Skeletal muscle satellite cell (primary cell): Measurements from ENCODE around the gene CNPPD1.

Experiments
- H3K27me3 ChIP-seq: 2 replicates; pipeline ENCODE4 v1.7.0; 2013; ENCODE audit warnings: low read length; ENCODE audit not compliant: control insufficient read depth, insufficient read depth
- H3K36me3 ChIP-seq: 2 replicates; pipeline ENCODE4 v1.7.0; 2013; ENCODE audit warnings: mild to moderate bottlenecking, control low read depth, low read length; ENCODE audit not compliant: insufficient read depth
- H3K4me1 ChIP-seq: 2 replicates; pipeline ENCODE4 v1.7.0; 2013; ENCODE audit warnings: low read length; ENCODE audit not compliant: control insufficient read depth, insufficient read depth
- H3K4me2 ChIP-seq: 2 replicates; pipeline ENCODE4 v1.7.0; 2013; ENCODE audit warnings: mild to moderate bottlenecking, low read length
- H3K4me3 ChIP-seq: 2 replicates; pipeline ENCODE4 v1.7.0; 2013; ENCODE audit warnings: low read length
- H3K9ac ChIP-seq: 2 replicates; pipeline ENCODE4 v1.7.0; 2013; ENCODE audit warnings: mild to moderate bottlenecking, low read depth, low read length, moderate library complexity
- H3K9me3 ChIP-seq: replicated peaks from 2 replicates; pipeline ENCODE4 v1.7.0; 2013; ENCODE audit warnings: mild to moderate bottlenecking, control low read depth, low read length

CNPPD1 gene

DNA sequence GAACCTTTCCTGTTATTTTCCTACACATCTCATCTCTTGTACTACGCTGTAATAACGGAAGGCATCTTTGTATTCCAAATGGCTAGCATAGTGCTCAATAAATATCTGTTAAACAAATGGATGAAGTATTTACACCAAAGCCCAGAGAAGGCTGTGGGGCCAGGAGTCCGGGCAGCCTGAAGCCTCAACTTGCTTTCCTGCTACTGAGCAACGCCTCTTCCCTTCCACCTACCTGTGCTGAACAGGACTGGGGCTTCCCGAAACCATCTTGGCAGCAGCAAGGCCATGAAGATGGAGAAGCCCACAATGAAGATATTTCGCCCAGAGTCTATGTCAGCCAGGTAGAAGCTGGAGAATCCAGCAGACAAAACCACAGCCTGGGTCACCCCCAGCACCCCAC is 13.6 kb downstream of the CNPPD1 start:
- H3K4me1 ChIP-seq, result peaks cover 19% of the 10 kb centered on the region

DNA sequence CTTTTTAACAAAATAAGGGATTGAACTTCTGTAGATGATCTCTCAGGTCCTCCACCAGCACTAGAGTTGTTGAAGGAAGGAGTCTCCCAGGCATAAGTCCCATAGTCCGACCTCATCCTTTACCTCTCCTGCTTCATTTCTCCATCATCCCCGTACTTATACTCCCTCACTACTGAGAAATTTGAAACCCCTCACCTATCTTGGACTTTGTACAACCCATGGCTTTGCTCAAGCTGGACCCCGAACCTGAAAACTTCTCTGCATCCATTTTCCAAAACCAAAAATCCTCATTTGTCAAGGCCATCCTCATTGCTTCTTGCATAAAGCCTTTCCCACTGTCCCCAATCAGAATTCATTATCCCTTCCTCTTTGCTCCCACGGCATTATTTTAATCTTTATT is 15.6 kb downstream of the CNPPD1 start:
- H3K9me3 ChIP-seq, result no peaks in the 10 kb centered on the region
- peaks cover 19% of the 10 kb centered on the region for H3K4me1 ChIP-seq
- H3K27me3 ChIP-seq, result no peaks in the 10 kb centered on the region
- H3K9ac ChIP-seq, result peak overlapping the region; percentile 85
- peaks cover 5% of the 10 kb centered on the region for H3K36me3 ChIP-seq
- H3K4me2 ChIP-seq, result peak overlapping the region; percentile 93
- peak overlapping the region; percentile 85 for H3K4me3 ChIP-seq

More for the DNA sequence above, 13.6 kb downstream of the CNPPD1 start:
- H3K9ac ChIP-seq, result no peak overlapping the region
- no peaks in the 10 kb centered on the region for H3K27me3 ChIP-seq
- H3K36me3 ChIP-seq, result no peaks in the 10 kb centered on the region
- no peak overlapping the region for H3K4me3 ChIP-seq
- H3K9me3 ChIP-seq, result no peaks in the 10 kb centered on the region
- H3K4me2 ChIP-seq, result no peak overlapping the region

DNA sequence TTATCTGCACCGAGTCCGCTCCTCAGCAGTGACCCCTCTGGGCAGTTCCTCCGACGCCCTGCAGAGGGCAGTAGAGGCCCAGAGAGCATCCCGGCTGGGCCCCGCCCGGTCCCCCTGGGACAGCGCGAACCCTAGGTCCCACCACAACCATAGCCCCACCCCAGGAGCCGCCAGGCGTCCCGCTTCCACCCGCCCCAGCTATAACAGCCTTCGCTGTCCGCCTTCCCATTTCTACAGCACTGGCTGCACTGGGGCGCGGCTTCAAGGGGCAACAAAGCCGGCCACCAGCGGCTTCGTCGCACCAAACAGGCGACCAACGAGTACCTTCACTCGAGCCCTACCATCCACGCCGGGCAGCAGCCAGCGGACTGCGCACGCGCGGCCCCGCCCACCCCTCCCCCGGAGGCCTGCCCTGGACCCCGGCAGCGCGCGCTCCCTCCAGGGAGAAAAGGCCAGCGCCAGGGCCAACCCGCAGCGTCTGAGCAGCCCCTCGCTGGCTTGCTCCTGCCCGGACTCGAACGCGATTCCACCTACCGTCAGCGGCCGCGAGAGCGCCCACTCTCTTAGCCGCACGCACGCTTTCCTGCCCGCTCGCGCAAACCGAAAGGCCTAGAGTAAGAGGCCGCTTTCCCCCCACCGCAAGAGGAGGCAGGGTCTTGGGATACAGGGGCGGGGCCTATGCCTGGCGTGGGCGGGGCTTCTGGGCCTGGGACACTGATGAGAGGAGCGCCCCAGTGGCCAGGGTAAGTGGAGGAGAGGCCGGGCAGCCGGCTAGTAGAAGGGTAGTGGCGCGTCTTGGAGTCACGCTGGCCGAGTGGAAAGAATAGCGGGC is 16.3 kb downstream of the CNPPD1 start, which contains the start of gene NHEJ1:
Gene NHEJ1 (minus strand): TSS at position 630 of the 832 bp plus-strand sequence. CDS start 2,453 bp downstream, outside the sequence.
- H3K4me2 ChIP-seq, result peak within 1 kb of the TSS; percentile 93
- peaks cover 5% of the 10 kb centered on the region for H3K36me3 ChIP-seq
- no peaks in the 10 kb centered on the region for H3K27me3 ChIP-seq
- H3K9me3 ChIP-seq, result no peaks in the 10 kb centered on the region
- peak within 1 kb of the TSS; percentile 85 for H3K4me3 ChIP-seq
- peaks cover 19% of the 10 kb centered on the region for H3K4me1 ChIP-seq
- H3K9ac ChIP-seq, result peak within 1 kb of the TSS; percentile 85

DNA sequence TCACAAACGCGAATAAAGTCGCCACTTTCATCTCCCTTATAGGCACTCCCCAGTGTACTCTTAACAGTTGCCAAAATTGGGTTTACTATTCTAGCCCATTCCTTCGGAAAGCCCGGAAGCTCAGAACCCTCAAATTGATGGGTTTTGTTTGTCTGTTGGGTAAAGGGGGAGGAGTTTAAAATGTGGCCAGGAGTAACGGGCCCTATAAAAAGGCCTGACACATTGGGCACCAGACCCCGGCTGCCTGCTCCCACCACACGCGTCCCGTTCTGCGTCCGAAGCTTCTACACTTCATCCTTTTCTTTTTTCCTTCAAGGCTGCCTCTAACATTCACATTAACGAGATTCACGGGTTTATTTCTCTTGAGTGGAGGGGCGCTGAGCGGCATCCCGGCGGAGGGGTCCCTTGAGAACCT is 16.9 kb downstream of the CNPPD1 start:
- Histone ChIP-seq H3K9me3 (no peaks in the 10 kb centered on the region), H3K27me3 (no peaks in the 10 kb centered on the region), H3K4me1 (peaks cover 19% of the 10 kb centered on the region), H3K4me2 (peak overlapping the region; percentile 93), H3K9ac (peak overlapping the region; percentile 85), H3K36me3 (peaks cover 5% of the 10 kb centered on the region), H3K4me3 (peak overlapping the region; percentile 85)

DNA sequence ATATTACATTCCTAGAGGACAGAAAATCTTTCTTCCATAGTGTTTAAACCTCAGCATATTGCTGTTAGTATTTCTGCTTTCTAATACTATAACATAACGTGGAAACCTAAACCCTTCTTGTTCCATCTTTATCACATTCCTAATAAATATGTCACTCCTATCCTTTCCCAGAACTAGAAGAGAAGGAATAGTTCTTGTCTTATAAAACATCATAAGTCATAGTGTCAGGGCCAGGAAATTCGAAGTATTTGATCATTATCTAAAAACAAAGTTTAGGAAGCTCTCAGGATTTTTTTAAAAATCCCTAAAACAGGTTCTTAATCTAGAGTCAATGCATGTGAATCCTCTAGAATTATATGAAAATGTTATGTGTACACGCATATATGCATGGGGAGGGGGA is 18.1 kb downstream of the CNPPD1 start:
- no peak overlapping the region for H3K4me3 ChIP-seq
- H3K9me3 ChIP-seq, result no peaks in the 10 kb centered on the region
- H3K9ac ChIP-seq, result no peak overlapping the region
- no peak overlapping the region for H3K4me2 ChIP-seq
- peaks cover 19% of the 10 kb centered on the region for H3K4me1 ChIP-seq
- H3K36me3 ChIP-seq, result peaks cover 5% of the 10 kb centered on the region
- no peaks in the 10 kb centered on the region for H3K27me3 ChIP-seq

DNA sequence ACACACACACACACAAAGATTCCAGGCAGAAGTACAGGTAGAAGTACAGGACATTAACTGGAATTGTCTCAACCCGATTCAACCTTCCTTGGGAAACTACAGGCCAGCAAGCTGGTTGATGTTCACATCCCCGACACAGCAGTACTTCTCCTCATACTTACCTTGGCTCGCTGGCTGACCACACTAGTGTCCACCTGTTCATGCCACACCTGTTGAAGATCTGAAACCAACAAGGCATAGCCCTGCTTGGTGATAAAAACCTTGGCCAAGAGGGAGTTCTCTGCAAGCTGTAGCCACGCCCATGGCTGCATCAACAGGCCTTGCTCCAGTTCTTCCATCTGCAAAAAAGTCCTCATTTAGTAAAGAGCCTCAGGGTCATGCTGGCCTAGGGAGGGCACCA is 18.7 kb downstream of the CNPPD1 start:
- H3K27me3 ChIP-seq, result no peaks in the 10 kb centered on the region
- H3K9me3 ChIP-seq, result no peaks in the 10 kb centered on the region
- no peak overlapping the region for H3K4me3 ChIP-seq
- H3K9ac ChIP-seq, result no peak overlapping the region
- peaks cover 5% of the 10 kb centered on the region for H3K36me3 ChIP-seq
- H3K4me2 ChIP-seq, result no peak overlapping the region
- H3K4me1 ChIP-seq, result peaks cover 19% of the 10 kb centered on the region

DNA sequence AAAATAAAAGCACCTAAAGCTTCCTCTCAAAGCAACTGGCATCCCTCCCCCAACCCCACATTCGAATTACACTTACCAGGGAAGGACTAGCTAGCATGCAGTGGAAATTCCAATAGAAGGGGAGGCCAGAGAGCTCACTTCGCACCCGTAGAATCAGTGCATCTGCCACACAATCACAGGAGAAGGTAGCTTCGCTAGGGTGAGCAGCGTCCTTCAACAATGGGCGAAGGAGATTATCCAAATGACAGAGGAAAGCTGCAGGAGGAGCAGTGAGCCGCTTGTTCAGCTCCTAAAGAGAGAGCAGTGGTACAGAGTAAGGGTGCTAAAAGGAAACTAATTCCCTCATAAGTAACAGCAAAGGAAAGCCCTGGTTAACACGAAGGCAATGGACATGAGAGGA is 19.3 kb downstream of the CNPPD1 start:
- H3K9me3 ChIP-seq, result no peaks in the 10 kb centered on the region
- H3K4me3 ChIP-seq, result no peak overlapping the region
- H3K4me2 ChIP-seq, result no peak overlapping the region
- peaks cover 19% of the 10 kb centered on the region for H3K4me1 ChIP-seq
- peaks cover 5% of the 10 kb centered on the region for H3K36me3 ChIP-seq
- no peak overlapping the region for H3K9ac ChIP-seq
- no peaks in the 10 kb centered on the region for H3K27me3 ChIP-seq

DNA sequence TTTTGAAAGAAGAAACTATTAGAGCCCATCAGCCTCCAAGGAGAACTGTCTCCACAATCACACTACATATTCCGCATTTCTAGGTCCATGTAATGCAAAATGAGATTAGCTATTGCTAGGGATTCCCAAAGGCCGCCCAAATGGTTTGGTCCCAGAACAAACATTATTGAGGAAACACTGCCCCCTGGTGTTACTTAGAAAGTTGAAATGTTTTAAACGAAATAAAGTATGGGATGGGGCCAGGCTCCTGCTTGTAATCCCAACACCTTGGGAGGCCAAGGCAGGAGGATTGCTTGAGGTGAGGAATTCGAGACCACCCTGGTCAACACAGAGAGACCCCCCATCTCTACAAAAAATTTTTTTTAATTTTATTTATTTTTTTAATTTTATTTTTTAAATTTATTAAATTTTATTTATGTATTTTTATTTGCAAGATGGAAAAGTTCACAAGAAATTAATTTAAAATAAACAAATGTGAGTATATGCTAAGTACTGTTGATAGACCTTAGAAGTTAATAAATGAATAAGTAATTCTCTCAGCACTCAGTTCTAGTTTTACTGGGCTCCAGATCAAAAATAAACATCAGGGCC is 21.6 kb downstream of the CNPPD1 start:
- H3K9me3 ChIP-seq, result no peaks in the 10 kb centered on the region
- H3K4me2 ChIP-seq, result no peak overlapping the region
- peaks cover 5% of the 10 kb centered on the region for H3K36me3 ChIP-seq
- peaks cover 11% of the 10 kb centered on the region for H3K4me1 ChIP-seq
- H3K27me3 ChIP-seq, result no peaks in the 10 kb centered on the region
- no peak overlapping the region for H3K4me3 ChIP-seq
- H3K9ac ChIP-seq, result no peak overlapping the region

DNA sequence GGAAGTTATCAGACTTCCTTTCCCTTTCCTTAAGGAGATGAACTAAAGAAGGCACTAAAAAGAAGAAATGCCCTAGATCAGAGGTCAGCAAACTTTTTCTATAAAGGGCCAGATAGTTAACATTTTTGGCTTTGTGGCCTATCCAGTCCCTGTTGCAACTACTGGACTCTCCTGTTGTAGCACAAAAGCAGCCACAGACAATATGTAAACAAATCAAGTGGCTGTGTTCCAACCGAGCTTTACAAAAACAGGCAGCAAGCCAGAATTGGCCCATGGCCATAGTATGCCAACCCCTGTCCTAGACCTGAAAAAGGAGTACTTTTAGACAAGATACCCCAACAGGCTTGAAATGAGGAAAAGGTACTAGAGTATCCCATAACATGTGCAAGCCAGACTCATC is 27.1 kb downstream of the CNPPD1 start:
- H3K4me3 ChIP-seq, result no peak overlapping the region
- no peaks in the 10 kb centered on the region for H3K9me3 ChIP-seq
- no peak overlapping the region for H3K9ac ChIP-seq
- no peak overlapping the region for H3K4me2 ChIP-seq
- no peaks in the 10 kb centered on the region for H3K4me1 ChIP-seq
- H3K27me3 ChIP-seq, result no peaks in the 10 kb centered on the region
- H3K36me3 ChIP-seq, result peaks cover 23% of the 10 kb centered on the region

DNA sequence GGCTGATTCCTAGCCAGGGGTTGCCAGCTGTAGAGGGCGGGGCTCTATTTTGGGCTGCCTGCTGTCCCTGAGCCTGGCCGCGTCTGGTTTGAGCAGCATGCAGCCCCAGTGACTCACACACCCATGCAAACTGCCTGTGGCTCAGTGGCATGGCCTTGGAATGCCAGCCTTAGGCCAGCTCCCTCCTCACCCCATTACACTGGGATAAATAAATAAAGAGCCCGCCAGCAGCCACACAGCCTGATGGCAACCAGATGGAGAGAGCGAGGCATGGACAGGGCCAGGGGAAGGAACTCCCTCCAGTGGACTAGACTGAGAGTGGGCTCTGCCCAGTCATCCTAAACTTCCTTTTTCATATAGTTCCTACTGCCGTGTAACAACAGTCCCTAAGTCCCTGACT is 34.4 kb downstream of the CNPPD1 start:
- H3K4me3 ChIP-seq, result no peak overlapping the region
- H3K36me3 ChIP-seq, result peaks cover 24% of the 10 kb centered on the region
- H3K4me2 ChIP-seq, result peak overlapping the region; percentile 40
- H3K27me3 ChIP-seq, result no peaks in the 10 kb centered on the region
- H3K9ac ChIP-seq, result peak overlapping the region; percentile 20
- no peaks in the 10 kb centered on the region for H3K9me3 ChIP-seq
- H3K4me1 ChIP-seq, result peaks cover 17% of the 10 kb centered on the region

DNA sequence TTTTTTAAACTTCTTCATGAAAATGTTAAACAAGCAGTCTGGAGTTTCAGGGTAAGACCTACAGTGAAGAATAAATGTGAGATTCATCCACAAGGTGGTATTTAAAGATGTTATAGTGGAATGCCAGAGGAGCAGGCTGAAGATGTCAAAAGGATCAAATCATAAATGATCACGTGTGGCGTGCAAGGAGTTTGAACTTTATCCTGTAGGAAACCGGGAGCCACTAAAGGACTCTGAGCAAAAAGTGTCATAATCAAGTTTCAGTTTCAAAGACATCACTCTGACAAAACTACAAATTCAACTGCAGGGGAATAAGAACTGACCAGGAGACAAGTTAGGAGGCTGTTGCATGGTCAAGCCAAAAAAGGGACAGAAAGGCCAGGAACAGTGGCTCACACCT is 36.0 kb downstream of the CNPPD1 start:
- peaks cover 11% of the 10 kb centered on the region for H3K36me3 ChIP-seq
- no peak overlapping the region for H3K9ac ChIP-seq
- H3K4me2 ChIP-seq, result no peak overlapping the region
- peaks cover 17% of the 10 kb centered on the region for H3K4me1 ChIP-seq
- H3K4me3 ChIP-seq, result no peak overlapping the region
- H3K9me3 ChIP-seq, result no peaks in the 10 kb centered on the region
- no peaks in the 10 kb centered on the region for H3K27me3 ChIP-seq
